ENCODE data around the gene CD80. TPM values are rescaled to one million over a fixed set of nuclear protein-coding genes. Genes with fewer than 3 reads are reported as not detected.
"Not testable (repeated sequence)": the region's sequence is repeated elsewhere in the genome, so short reads cannot be mapped to it uniquely, and the experiment has no call there.

Gene CD80
- total RNA-seq, 2 experiments from 2014 or later = 0.14 to 0.40 TPM

- H3K27ac Mint-ChIP-seq = peak within 1 kb of the TSS; percentile 54
- no peaks in the 10 kb centered on the region for H3K36me3 Mint-ChIP-seq (ENCODE audit: low read depth)
- H3K4me3 Mint-ChIP-seq = peak within 1 kb of the TSS; percentile 86
- peak; percentile 66 for DNase-seq
- intact Hi-C loops (cut with micrococcal nuclease) = loop anchor here (1.0 kb wide), 3 partner anchors 60 to 116 kb away; partner anchors contain the start of genes COX17 and TMEM39A
- CTCF ChIA-PET = interaction anchor here (1.3 to 1.5 kb wide), 2 partner anchors 22 to 101 kb away, joined by 3 to 4 read pairs; no protein-coding TSS in a partner anchor
- no peaks in the 10 kb centered on the region for H3K9me3 Mint-ChIP-seq
- H3K4me1 Mint-ChIP-seq (ENCODE audit: low read depth) = peaks cover 15% of the 10 kb centered on the region
- peaks cover 18% of the 10 kb centered on the region for H3K27me3 Mint-ChIP-seq (ENCODE audit: low read depth)
Measured at GRCh38 chr3:119579366-119580066, 20.1 kb upstream of the CD80 start, which contains the start of gene ADPRH. Gene ADPRH (plus strand): TSS chr3:119579492. CDS start chr3:119582170, 2,678 bp downstream.

GRCh38 chr3:119575507-119575906, 16.1 kb upstream of the CD80 start:
- H3K27ac Mint-ChIP-seq = no peak overlapping the region
- CTCF ChIA-PET = interaction anchor here (1.3 kb wide), 1 partner anchor 16 kb away, joined by 3 read pairs; no protein-coding TSS in a partner anchor
- no peak for DNase-seq
- no peaks in the 10 kb centered on the region for H3K9me3 Mint-ChIP-seq
- H3K36me3 Mint-ChIP-seq (ENCODE audit: low read depth) = no peaks in the 10 kb centered on the region
- no peak overlapping the region for H3K4me3 Mint-ChIP-seq
- peaks cover 9% of the 10 kb centered on the region for H3K4me1 Mint-ChIP-seq (ENCODE audit: low read depth)
- peaks cover 23% of the 10 kb centered on the region for H3K27me3 Mint-ChIP-seq (ENCODE audit: low read depth)
- intact Hi-C loops (cut with micrococcal nuclease) = no loop called here

GRCh38 chr3:119571688-119572087, 12.3 kb upstream of the CD80 start:
- CTCF ChIA-PET = no interaction called here
- intact Hi-C loops (cut with micrococcal nuclease) = no loop called here
- no peak overlapping the region for H3K4me3 Mint-ChIP-seq
- no peaks in the 10 kb centered on the region for H3K9me3 Mint-ChIP-seq
- H3K27me3 Mint-ChIP-seq (ENCODE audit: low read depth) = peaks cover 20% of the 10 kb centered on the region
- no peak for DNase-seq
- H3K36me3 Mint-ChIP-seq (ENCODE audit: low read depth) = no peaks in the 10 kb centered on the region
- no peaks in the 10 kb centered on the region for H3K4me1 Mint-ChIP-seq (ENCODE audit: low read depth)
- no peak overlapping the region for H3K27ac Mint-ChIP-seq

- Mint-ChIP-seq H3K27ac (no peak overlapping the region), H3K4me1 (ENCODE audit: low read depth) (no peaks in the 10 kb centered on the region), H3K4me3 (no peak overlapping the region), H3K9me3 (no peaks in the 10 kb centered on the region), H3K27me3 (ENCODE audit: low read depth) (peaks cover 20% of the 10 kb centered on the region), H3K36me3 (ENCODE audit: low read depth) (no peaks in the 10 kb centered on the region)
- CTCF ChIA-PET = no interaction called here
- no peak for DNase-seq
- intact Hi-C loops (cut with micrococcal nuclease) = no loop called here
Measured at GRCh38 chr3:119571230-119571629, 11.8 kb upstream of the CD80 start.

GRCh38 chr3:119570229-119570628, 10.8 kb upstream of the CD80 start:
- H3K4me3 Mint-ChIP-seq = no peak overlapping the region
- H3K4me1 Mint-ChIP-seq (ENCODE audit: low read depth) = no peaks in the 10 kb centered on the region
- no peak overlapping the region for H3K27ac Mint-ChIP-seq
- H3K9me3 Mint-ChIP-seq = no peaks in the 10 kb centered on the region
- no peaks in the 10 kb centered on the region for H3K36me3 Mint-ChIP-seq (ENCODE audit: low read depth)
- CTCF ChIA-PET = interaction anchor here (0.6 to 1.3 kb wide), 2 partner anchors 11 to 153 kb away, joined by 3 read pairs; partner anchors contain the start of gene CD80
- no peak for DNase-seq
- peaks cover 20% of the 10 kb centered on the region for H3K27me3 Mint-ChIP-seq (ENCODE audit: low read depth)
- intact Hi-C loops (cut with micrococcal nuclease) = no loop called here

- CTCF ChIA-PET = no interaction called here
- no peak overlapping the region for H3K27ac Mint-ChIP-seq
- intact Hi-C loops (cut with micrococcal nuclease) = no loop called here
- H3K36me3 Mint-ChIP-seq (ENCODE audit: low read depth) = no peaks in the 10 kb centered on the region
- no peaks in the 10 kb centered on the region for H3K4me1 Mint-ChIP-seq (ENCODE audit: low read depth)
- peaks cover 2% of the 10 kb centered on the region for H3K9me3 Mint-ChIP-seq
- H3K27me3 Mint-ChIP-seq (ENCODE audit: low read depth) = peaks cover 20% of the 10 kb centered on the region
- no peak overlapping the region for H3K4me3 Mint-ChIP-seq
- no peak for DNase-seq
Measured at GRCh38 chr3:119569156-119569555, 9.7 kb upstream of the CD80 start.

GRCh38 chr3:119563334-119563733, 3.9 kb upstream of the CD80 start:
- DNase-seq; H3K36me3 Mint-ChIP-seq (ENCODE audit: low read depth); H3K4me3 Mint-ChIP-seq; H3K27me3 Mint-ChIP-seq (ENCODE audit: low read depth); H3K27ac Mint-ChIP-seq; intact Hi-C loops (cut with micrococcal nuclease); CTCF ChIA-PET; H3K9me3 Mint-ChIP-seq: not testable (repeated sequence)
- peaks cover 10% of the 10 kb centered on the region for H3K4me1 Mint-ChIP-seq (ENCODE audit: low read depth)

GRCh38 chr3:119562307-119562961, 3.0 kb upstream of the CD80 start:
- no peak overlapping the region for H3K4me3 Mint-ChIP-seq
- no peaks in the 10 kb centered on the region for H3K36me3 Mint-ChIP-seq (ENCODE audit: low read depth)
- peaks cover 2% of the 10 kb centered on the region for H3K9me3 Mint-ChIP-seq
- CTCF ChIA-PET = interaction anchor here (0.7 kb wide), 1 partner anchor 11 kb away, joined by 3 read pairs; no protein-coding TSS in a partner anchor
- H3K27ac Mint-ChIP-seq = peak overlapping the region; percentile 46
- intact Hi-C loops (cut with micrococcal nuclease) = no loop called here
- peaks cover 10% of the 10 kb centered on the region for H3K4me1 Mint-ChIP-seq (ENCODE audit: low read depth)
- peak; percentile 29 for DNase-seq
- no peaks in the 10 kb centered on the region for H3K27me3 Mint-ChIP-seq (ENCODE audit: low read depth)

GRCh38 chr3:119560160-119560559, 746 bp upstream of the CD80 start:
- intact Hi-C loops (cut with micrococcal nuclease) = no loop called here
- DNase-seq = no peak
- H3K4me3 Mint-ChIP-seq = no peak overlapping the region
- CTCF ChIA-PET = interaction anchor here (0.6 to 1.3 kb wide), 9 partner anchors 10 to 415 kb away, joined by 3 to 5 read pairs (median 3); no protein-coding TSS in a partner anchor
- H3K27ac Mint-ChIP-seq = no peak overlapping the region
- peaks cover 2% of the 10 kb centered on the region for H3K9me3 Mint-ChIP-seq
- H3K4me1 Mint-ChIP-seq (ENCODE audit: low read depth) = peaks cover 10% of the 10 kb centered on the region
- no peaks in the 10 kb centered on the region for H3K36me3 Mint-ChIP-seq (ENCODE audit: low read depth)
- H3K27me3 Mint-ChIP-seq (ENCODE audit: low read depth) = no peaks in the 10 kb centered on the region

- no peak overlapping the region for H3K4me3 Mint-ChIP-seq
- no peaks in the 10 kb centered on the region for H3K36me3 Mint-ChIP-seq (ENCODE audit: low read depth)
- DNase-seq = no peak
- CTCF ChIA-PET = interaction anchor here (1.0 kb wide), 3 partner anchors 23 to 78 kb away, joined by 3 read pairs; no protein-coding TSS in a partner anchor
- intact Hi-C loops (cut with micrococcal nuclease) = loop anchor here (1.0 to 2.0 kb wide), 5 partner anchors 60 to 676 kb away; partner anchors contain the start of genes TIMMDC1 and TMEM39A
- H3K27ac Mint-ChIP-seq = no peak overlapping the region
- H3K4me1 Mint-ChIP-seq (ENCODE audit: low read depth) = peaks cover 10% of the 10 kb centered on the region
- H3K27me3 Mint-ChIP-seq (ENCODE audit: low read depth) = no peaks in the 10 kb centered on the region
- H3K9me3 Mint-ChIP-seq = no peaks in the 10 kb centered on the region
Measured at GRCh38 chr3:119558626-119559317, 642 bp downstream of the CD80 start.

GRCh38 chr3:119557877-119558269, 1.5 kb downstream of the CD80 start:
- intact Hi-C loops (cut with micrococcal nuclease) = loop anchor here (2.0 kb wide), 3 partner anchors 59 to 675 kb away; partner anchors contain the start of gene TIMMDC1
- Mint-ChIP-seq H3K4me1 (ENCODE audit: low read depth) (peaks cover 10% of the 10 kb centered on the region), H3K9me3 (no peaks in the 10 kb centered on the region), H3K4me3 (no peak overlapping the region), H3K27me3 (ENCODE audit: low read depth) (no peaks in the 10 kb centered on the region), H3K27ac (no peak overlapping the region), H3K36me3 (ENCODE audit: low read depth) (no peaks in the 10 kb centered on the region)
- CTCF ChIA-PET = interaction anchor here (1.1 kb wide), 1 partner anchor 30 kb away, joined by 3 read pairs; no protein-coding TSS in a partner anchor
- no peak for DNase-seq

Measured in activated naive CD4-positive, alpha-beta T cell treated with anti-CD3 and anti-CD28 coated beads for 36 hours (primary cell).